ENCODE data around the gene SLC25A33.

DNA sequence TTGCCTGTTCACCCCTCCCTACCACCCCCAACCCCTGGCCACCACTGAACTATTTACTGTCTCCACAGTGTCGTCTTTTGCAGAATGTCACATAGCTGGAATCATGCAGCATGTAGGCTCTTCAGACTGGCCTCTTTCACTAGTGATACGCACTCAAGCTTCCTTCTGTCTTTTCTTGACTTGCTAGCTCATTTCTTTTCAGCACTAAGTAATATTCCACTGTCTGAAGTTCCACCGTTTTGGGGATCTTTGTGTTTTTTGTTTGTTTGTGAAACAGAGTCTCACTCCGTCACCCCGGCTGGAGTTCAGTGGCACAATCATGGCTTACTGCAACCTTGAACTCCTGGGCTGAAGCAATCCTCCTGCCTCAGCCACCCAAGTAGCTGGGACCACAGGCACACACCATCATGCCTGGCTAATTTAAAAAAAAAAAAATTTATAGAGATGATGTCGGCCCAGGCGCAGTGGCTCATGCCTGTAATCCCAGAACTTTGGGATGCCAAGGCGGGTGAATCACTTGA is 43.4 kb upstream of the SLC25A33 start:
- TF ChIP-seq, protein P1, sequence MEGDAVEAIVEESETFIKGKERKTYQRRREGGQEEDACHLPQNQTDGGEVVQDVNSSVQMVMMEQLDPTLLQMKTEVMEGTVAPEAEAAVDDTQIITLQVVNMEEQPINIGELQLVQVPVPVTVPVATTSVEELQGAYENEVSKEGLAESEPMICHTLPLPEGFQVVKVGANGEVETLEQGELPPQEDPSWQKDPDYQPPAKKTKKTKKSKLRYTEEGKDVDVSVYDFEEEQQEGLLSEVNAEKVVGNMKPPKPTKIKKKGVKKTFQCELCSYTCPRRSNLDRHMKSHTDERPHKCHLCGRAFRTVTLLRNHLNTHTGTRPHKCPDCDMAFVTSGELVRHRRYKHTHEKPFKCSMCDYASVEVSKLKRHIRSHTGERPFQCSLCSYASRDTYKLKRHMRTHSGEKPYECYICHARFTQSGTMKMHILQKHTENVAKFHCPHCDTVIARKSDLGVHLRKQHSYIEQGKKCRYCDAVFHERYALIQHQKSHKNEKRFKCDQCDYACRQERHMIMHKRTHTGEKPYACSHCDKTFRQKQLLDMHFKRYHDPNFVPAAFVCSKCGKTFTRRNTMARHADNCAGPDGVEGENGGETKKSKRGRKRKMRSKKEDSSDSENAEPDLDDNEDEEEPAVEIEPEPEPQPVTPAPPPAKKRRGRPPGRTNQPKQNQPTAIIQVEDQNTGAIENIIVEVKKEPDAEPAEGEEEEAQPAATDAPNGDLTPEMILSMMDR (IDR thresholded peaks at IDR 0.05) = no peak
- TF ChIP-seq POLR2A (IDR thresholded peaks at IDR 0.05) = no peak
